GM19238 (cell line): ENCODE data around the gene ZSCAN18.

Source experiments
- DNase-seq: peaks from one replicate; pipeline ENCODE4 v3.0.0; 2011; ENCODE audit warnings: low spot score; ENCODE audit not compliant: insufficient read length

ZSCAN18 gene

DNA sequence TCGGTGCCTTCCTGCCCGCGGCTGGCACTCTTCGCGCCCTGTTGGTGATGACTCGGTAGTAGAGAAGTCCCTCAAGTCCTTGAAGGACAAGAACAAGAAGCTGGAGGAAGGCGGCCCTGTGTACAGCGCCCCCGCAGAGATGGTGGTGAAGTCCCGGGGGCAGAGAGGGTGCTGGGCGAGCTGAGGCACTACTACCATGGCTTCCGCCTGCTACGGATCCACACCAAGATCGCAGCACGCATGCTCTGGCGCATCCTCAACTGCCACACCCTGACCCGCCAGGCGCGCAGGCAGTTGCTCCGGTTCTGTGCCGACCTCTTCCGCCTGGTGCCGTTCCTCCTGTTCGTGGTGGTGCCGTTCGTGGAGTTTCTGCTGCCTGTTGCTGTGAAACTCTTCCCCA lies 53.1 kb downstream of the ZSCAN18 start:
- DNase-seq, result no peak

DNA sequence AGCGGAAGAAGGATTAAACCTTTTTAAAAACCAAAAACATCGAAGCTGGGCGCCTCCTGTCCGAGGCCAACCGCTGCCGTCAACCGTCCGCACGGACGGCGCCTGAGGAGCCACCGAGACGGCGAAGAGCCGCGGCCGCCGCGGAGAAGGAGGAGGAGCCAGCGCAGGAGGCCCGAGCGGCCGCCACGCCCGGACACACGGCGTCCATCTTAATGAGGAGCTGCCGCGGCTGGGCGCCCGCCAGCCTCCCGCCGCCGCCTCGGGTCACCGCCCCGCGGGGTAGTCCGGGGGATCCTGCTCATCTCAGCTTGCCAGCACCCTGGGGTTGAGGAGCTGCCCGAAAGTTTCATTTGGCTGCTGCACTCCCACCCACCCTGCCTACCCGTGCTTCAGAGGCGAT lies 53.6 kb downstream of the ZSCAN18 start:
- no peak for DNase-seq

DNA sequence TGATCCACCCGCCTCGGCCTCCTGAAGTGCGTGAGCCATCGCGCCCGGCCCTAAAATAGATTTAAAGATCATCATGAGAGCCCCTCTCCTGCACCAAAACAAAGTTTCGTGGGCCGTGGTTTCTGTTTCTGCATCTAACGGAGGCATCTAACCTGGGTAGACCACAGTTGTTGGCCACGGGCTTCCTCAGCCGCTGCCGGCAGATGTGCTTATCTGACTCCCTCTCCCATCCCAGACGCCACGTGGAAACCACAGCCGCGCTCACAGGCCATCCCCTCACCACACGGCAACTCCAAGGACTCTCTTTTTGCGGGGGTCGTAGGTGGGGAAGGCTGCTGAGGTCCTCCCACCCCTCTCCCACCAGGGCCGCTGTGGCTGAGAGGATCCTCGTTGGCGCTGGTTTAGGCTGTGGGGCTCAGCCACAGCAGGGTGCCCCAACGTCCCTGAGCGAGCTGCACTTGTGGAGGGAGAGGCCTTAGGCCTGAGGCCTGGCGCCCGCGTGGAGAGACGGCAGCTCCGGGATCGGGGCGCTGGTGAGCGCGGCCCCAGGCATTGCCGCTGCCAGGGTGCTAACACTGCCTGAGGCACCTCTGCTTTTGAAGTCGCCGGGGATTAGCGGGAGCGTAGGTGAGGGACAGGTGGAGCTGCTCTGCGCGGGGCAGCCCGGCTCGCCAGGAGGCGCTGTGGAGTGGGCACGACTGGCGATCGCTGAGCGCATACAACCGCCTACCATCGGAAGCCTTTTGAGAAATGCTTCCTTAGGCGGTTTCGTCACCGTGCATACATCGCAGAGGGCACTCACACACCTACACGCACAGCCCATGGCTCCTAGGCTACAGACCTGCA lies 55.3 kb downstream of the ZSCAN18 start:
- DNase-seq, result no peak

DNA sequence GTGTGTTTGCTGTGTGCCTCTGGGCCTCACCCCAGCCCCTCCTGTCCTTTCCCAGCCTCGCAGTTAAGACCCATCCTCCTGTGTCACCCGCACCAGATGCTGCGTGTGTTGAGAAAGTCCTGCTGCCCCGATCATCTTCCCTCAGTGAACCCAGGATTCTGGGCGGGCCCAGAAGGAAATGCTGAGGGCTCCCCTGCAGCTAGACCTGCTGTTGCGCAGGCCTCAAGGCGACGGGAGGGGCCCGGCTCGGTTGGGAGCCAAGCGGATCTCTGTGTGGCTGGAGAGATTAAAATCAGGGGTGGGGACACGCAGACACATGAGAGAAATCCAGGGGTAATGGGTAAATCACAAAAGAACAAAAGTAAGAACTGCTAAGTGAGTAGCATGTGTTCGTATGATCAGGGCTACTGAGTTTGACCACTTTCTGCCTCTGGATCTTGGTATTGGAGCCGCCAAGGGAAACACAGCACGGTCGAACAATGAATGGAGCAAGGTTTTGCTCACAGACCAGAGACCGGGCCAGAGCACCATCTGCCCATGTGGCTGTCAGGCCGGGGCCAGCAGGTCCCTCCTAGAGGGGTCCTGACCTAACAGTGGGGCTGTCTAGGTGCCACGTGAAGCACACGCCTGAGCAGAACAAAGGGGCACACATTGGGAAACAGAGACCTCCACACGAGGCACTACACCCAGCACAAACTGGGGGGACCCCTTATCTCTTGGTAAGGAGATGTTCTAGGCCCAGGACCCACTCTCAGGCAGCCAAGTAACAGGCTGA lies 57.1 kb downstream of the ZSCAN18 start:
- no peak for DNase-seq

GRCh38 chr19:58038688-58039204 lies 59.3 kb downstream of the ZSCAN18 start:
- DNase-seq, result no peak

DNA sequence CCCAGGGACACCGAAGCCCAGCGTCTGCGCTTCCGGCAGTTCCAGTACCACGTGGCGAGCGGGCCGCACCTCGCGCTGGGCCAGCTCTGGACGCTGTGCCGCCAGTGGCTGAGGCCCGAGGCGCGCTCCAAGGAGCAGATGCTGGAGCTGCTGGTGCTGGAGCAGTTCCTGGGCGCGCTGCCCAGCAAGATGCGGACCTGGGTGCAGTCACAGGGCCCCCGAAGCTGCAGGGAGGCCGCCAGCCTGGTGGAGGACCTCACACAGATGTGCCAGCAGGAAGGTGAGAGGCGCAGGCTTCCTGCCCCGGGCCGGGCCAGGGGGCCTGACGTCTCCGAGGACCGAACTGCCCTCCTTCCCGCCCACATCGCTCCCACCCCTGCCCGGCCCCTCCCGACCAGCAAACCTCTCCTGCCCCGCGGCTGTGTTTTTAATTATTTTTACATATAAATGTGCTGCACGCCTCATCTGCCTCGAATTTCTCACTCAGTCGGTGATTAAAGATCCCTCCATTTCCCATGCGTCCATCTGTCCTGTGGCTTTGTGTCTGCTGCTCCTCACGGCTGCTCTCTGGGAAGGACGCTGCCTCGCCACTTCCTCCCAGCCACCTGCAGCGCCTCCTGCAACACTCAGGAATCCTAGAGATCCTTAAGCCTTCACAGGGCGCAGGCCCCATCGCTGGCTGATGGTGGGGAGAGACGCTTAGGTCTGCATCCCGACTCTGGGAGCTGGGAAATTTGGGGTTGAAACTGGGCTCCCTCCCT lies 59.9 kb downstream of the ZSCAN18 start:
- no peak for DNase-seq

DNA sequence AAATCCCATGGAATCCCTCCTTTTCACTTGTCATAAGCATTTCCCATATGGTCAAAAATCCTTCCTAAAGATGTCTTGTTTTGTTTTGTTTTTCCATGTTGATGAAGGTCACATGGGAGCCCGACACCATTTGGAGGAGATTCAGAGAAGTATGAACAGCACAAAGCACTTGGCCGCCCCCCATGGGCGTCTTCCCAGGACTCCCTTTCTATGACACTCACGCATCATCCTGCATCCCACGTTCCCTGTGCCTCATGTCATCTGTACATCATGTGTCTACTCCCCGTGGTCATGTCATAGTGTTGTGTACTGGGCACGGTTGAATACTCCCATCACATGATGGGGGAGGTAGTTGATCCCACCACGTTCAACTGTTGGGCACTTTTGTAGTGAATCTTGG lies 62.2 kb downstream of the ZSCAN18 start:
- no peak for DNase-seq

DNA sequence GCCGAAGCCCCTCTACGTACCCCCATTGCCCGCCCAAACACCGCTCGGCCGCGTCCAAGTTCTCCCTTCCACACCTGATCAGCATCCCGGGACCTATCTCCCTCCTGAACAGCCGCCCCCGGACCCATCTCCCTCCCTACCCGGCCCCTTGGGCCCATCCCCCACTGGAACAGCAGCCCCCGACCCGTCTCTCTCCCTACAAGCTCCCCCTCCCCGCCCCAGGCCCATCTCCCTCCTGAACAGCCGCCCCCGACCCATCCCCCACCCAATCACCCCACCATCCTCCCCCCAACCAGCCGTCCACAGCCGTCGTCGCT lies 63.6 kb downstream of the ZSCAN18 start:
- no peak for DNase-seq
